ENCODE measurements around the gene CDC37L1. TPM values are rescaled to one million over a fixed set of nuclear protein-coding genes. Genes with fewer than 3 reads are reported as not detected.

Gene CDC37L1
- total RNA-seq, 1 donor from 2014 or later, result 23.8 TPM

- TF ChIP-seq POLR2AphosphoS5 (IDR thresholded peaks at IDR 0.05; ENCODE audit: insufficient read depth in 1 of 2, low read depth in 1 of 2), result no peak
- TF ChIP-seq CTCF (IDR thresholded peaks at IDR 0.05), result no peak
- TF ChIP-seq POLR2A (IDR thresholded peaks at IDR 0.05), result no peak
- intact Hi-C loops (cut with DNase I), result no loop called here
- Histone ChIP-seq H3K27me3 (no peaks in the 10 kb centered on the region), H3K4me3 (no peak overlapping the region), H3K9me3 (no peaks in the 10 kb centered on the region), H3K27ac (no peak overlapping the region), H3K36me3 (no peaks in the 10 kb centered on the region), H3K4me1 (peaks cover 43% of the 10 kb centered on the region)
- DNase-seq (ENCODE audit: extremely low spot score in 2 of 2), result no peak
Measured at GRCh38 chr9:4661165-4661564, 18.2 kb upstream of the CDC37L1 start.

GRCh38 chr9:4661611-4662010 lies 17.8 kb upstream of the CDC37L1 start:
- Histone ChIP-seq H3K27ac (peak overlapping the region; percentile 76), H3K9me3 (no peaks in the 10 kb centered on the region), H3K4me3 (peak overlapping the region; percentile 72 to 84), H3K27me3 (no peaks in the 10 kb centered on the region), H3K36me3 (no peaks in the 10 kb centered on the region), H3K4me1 (peaks cover 44% of the 10 kb centered on the region)
- TF ChIP-seq CTCF (IDR thresholded peaks at IDR 0.05) (no peak), POLR2AphosphoS5 (IDR thresholded peaks at IDR 0.05; ENCODE audit: insufficient read depth in 1 of 2, low read depth in 1 of 2) (no peak), POLR2A (IDR thresholded peaks at IDR 0.05) (no peak)
- DNase-seq (ENCODE audit: extremely low spot score in 2 of 2), result no peak
- intact Hi-C loops (cut with DNase I), result no loop called here

- no peaks in the 10 kb centered on the region for H3K27me3 ChIP-seq
- peak within 1 kb of the TSS; percentile 76 for H3K27ac ChIP-seq
- intact Hi-C loops (cut with DNase I), result no loop called here
- peak; percentile 52 to 60 (median 55) for TF ChIP-seq CTCF (IDR thresholded peaks at IDR 0.05)
- peak; percentile 72 to 90 for TF ChIP-seq POLR2AphosphoS5 (IDR thresholded peaks at IDR 0.05; ENCODE audit: insufficient read depth in 1 of 2, low read depth in 1 of 2)
- TF ChIP-seq POLR2A (IDR thresholded peaks at IDR 0.05), result peak in 1 of 2 donors; percentile 46
- peak in 1 of 2 donors; percentile 91 for DNase-seq (ENCODE audit: extremely low spot score in 2 of 2)
- H3K9me3 ChIP-seq, result no peaks in the 10 kb centered on the region
- H3K4me1 ChIP-seq, result peaks cover 48% of the 10 kb centered on the region
- peak within 1 kb of the TSS; percentile 72 to 84 for H3K4me3 ChIP-seq
- H3K36me3 ChIP-seq, result no peaks in the 10 kb centered on the region
Measured at GRCh38 chr9:4662108-4662988, 17.0 kb upstream of the CDC37L1 start, which contains the start of gene PLPP6. TSS of gene PLPP6 (plus strand) at chr9:4662294. CDS start at chr9:4662376, 82 bp downstream.

GRCh38 chr9:4662989-4663792 lies 16.2 kb upstream of the CDC37L1 start:
- DNase-seq (ENCODE audit: extremely low spot score in 2 of 2), result no peak
- H3K27me3 ChIP-seq, result no peaks in the 10 kb centered on the region
- peak overlapping the region; percentile 72 to 84 for H3K4me3 ChIP-seq
- H3K9me3 ChIP-seq, result no peaks in the 10 kb centered on the region
- TF ChIP-seq CTCF (IDR thresholded peaks at IDR 0.05), result no peak
- TF ChIP-seq POLR2A (IDR thresholded peaks at IDR 0.05), result no peak
- no peak for TF ChIP-seq POLR2AphosphoS5 (IDR thresholded peaks at IDR 0.05; ENCODE audit: insufficient read depth in 1 of 2, low read depth in 1 of 2)
- H3K27ac ChIP-seq, result peak overlapping the region; percentile 76
- H3K36me3 ChIP-seq, result no peaks in the 10 kb centered on the region
- peaks cover 48% of the 10 kb centered on the region for H3K4me1 ChIP-seq
- intact Hi-C loops (cut with DNase I), result no loop called here

All from vagina (tissue), 2 donors.